T47D (cell line): Measurements from ENCODE around the gene ISCA2.

Experiments
- DNase-seq, 2 experiments: peaks; one replicate each; pipeline versions ENCODE4 v3.0.0 to v3.0.0-alpha.2; 2011 to 2012; ENCODE audit warnings: low read depth in 1 of 2, low spot score in 1 of 2
- JUND ChIP-seq: IDR thresholded peaks from 2 replicates; pipeline ENCODE4 v1.6.1; 2012; ENCODE audit warnings: low read depth
- in situ Hi-C: cut with HindIII; loops from 2 replicates; pipeline ENCODE4 v1.10.0; 2016; ENCODE audit warnings: low sequenced_read_pairs, low pct_unique_long_range_greater_than_20kb

ISCA2 gene

DNA sequence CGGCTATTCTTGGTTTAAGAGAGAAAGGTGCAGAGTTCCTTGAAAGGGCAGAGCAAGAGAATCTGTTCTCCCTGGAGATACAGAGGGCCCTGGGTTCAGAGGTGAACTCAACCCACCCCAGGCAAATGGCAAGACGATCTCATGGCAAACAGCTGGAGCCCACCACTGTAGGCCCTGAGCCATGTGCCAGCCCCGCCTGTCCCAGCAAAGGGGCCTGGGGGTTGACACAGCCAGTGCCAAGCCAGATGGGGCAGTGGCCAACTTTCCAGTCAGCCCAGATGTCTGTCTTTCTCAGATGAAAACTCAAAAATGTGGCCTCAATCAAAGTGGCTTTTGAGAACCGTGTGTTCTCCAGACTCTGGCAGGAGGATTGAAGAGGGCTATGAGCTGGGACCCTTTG, 51.8 kb downstream of the ISCA2 start:
- in situ Hi-C loops = no loop called here
- DNase-seq = no peak
- no peak for TF ChIP-seq JUND

DNA sequence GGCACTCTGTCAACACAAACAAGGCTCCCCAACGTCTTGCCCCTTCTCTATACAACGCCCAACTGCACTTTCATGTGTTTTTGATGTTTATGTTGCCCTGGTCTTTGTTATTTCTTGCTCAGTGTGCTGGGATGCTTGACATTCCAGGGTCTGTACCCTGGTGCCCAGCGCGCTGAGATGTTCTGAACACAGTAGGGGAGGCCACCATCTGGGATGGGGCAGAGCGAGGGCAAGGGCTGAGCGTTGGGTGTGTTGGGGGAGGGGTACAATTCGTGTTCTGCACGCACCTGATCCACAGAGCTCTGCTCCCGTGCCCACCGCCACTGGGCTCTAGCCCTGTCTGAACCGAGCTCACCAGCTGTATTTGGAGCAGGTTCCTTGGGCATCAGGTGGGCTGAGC, 52.9 kb downstream of the ISCA2 start:
- in situ Hi-C loops = no loop called here
- TF ChIP-seq JUND = no peak
- DNase-seq = no peak
